NOMO-1 treated with DMSO at 0.1 percent for 48 hours (cell line): Measurements from ENCODE around the gene DNAJC13.
A peak's percentile ranks its signal among the peaks of the same experiment; 100 is the strongest.

Experiments used
- DNase-seq: peaks from one replicate; lab custom pipeline; 2025; ENCODE audit not compliant: unreplicated experiment; lab: John Stamatoyannopoulos, UW

DNAJC13 gene

DNA sequence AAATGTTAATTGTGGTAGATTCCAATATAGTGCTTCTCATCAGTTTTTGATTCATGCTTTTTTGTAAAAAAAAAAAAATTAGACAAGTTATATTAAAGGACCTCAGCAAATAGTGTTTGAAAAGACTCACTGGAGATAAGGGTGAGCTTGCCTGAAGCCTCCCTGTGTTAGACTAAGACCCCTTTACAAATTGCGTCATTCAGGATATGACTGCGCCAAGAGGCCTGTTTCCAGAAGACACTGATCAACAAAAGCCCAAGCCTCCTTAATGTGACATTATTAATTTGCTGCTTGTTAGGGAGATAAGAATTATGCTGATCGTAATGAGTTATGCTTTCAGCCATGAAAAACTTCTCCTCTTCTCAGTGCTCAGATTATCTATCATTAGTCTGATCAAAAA is 13.0 kb upstream of the DNAJC13 start:
- no peak for DNase-seq

DNA sequence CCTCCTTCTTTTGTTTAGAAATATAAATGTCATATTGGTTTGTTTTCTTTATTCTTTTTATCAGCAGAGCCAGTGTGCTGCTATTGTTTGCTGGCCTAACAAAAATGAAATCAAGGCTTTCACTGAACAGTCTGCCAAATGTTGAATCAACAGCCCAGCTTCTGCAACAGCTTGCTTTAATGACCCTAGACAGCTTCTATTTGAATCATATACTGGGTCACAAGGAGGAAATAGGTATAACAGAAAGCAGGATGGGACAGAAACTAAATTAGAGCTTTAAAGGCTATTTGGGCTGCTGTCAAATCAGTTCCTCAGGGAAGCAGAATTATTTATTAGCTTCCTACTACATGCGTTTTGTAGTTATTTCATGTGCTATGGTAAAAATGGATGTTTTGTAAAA is 12.1 kb upstream of the DNAJC13 start:
- peak; percentile 37 for DNase-seq

DNA sequence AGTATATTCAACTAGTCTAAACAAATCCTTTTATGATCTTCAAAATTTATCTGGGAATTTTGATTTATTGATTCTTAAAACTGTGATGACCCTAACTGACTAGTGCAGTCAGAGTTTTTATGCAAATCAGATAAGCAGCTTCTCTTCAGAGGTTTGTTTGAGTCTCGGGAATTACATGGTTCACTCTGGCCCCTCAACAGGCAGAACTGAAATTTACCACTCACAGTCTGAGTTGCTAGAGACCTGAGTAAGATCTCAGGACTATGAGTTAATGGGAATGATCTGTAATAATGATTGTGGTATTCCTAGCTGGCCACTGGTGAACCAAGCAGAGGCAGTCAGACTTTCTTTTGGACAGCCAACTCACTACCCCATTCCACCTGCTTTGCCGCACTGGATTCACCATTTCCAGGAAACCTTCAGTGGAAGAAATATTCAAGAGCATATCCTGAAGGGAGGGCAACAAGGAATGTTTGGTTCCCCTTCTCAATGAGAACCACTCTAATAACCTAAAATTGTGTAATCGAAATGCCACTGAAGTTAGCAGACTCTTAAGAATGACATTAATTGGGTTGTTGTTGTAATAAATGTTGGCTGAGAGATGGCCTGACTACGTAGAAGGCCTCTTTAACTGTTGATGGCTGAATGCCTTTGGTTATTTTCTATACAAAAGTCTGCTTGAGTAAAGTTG is 11.5 kb upstream of the DNAJC13 start:
- peak; percentile 30 for DNase-seq

DNA sequence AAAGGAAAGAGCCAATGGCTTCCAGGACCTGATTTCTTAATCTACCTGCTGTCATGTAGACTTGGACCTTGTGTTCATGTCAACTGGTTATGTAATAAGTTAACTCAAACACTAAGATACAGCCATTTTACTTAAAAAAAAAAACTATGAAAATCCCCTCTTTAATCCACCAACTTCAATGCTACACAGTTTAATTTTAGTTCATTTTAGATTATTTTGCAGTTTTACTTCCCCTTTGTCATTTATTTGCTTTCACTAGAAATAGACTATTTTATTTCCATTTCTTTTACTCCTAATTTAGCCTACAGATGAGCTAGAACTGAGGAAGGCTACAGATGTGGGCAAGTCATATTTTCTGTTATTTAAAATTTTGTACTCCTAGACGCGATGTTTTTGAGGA is 10.7 kb upstream of the DNAJC13 start:
- no peak for DNase-seq

DNA sequence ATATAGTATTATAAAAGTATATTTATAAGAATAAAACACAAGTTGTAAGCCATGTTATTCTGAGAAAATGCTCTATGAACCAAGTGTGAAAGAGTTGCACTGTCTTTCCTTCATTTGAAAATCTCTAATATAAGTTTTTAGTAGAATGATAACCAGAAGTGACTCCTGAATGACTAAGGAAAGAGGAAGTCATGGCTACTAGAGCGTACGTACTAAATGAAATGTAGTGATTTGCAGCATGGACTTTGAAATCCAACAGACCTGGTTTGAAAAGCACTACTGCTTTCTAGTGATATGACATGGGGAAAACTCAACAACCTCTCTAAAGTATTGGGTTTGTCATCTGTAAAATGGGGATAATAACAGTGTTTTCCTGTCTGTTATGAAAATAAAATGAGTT is 10.3 kb upstream of the DNAJC13 start:
- DNase-seq = peak; percentile 87

DNA sequence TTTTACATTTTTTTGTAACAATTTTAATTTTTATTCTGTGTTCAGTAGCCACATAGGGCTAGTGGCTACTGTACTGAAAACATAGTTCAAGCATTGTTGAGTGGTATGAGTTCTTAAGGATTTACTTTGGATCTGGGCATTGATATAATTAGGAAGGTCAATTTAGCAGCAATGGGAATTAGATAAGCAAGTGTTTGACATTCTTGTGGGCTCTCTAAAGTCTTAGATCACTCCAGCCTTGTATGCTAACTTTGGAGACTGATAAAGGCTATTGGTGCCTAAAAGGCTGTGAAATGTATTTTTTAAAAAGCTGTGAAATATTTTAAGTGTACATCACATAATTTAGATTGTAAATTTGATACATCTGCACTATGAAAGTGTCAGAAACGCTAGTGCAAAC is 2.5 kb upstream of the DNAJC13 start:
- DNase-seq = no peak

DNA sequence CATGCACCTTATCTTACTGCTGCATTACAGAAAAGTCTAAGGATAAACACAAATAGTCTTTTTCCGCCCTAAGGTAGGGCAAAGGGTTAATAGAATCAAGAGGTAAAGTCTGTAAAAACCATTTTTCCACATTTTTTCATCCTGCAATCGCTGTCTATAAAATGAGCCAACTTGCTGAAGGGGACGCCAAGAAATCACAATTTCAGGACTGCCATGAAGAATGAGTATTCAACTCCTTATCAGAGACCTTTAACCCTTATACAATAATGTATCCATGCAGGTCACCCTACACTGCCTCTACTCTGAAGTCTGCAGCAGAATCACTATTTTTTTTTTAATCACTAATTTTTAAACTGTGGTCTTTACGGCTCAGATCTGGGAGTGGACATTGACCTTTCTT is 1.1 kb upstream of the DNAJC13 start:
- no peak for DNase-seq

DNA sequence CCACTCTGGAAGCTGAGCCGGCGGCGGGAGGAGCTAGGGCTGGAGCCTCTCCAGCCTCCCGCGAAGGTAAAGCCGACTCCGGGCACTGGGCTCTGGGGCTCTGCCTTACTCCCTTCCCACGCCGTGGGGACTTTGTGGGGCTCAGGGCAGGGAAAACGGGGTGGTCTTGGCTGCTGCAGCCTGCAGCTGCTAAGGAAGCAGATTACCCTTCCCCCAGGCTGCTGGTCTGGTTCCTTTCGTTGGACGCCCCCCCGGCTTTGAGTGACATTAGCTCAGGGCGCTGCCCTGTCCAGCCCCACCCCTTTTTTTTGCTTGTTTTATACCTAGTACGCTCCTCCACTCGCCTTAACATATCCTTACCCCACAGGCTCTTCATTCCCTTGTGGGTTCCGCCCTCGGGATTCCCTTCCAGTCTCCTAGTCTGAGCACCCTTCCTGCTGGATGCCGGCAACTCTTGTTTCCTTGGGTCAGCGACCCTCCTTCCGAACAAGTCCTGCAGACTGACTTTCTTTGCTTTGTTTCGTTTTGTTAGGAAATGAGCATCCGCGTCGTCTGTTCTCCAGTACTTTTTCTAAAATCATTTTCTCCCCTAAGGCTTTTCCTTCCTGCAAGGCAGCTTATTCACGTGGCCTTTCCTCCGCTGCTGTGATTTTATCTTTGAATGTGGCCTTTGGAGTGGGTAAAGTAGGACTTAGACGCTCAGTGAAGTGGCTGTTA is 551 bp downstream of the DNAJC13 start:
- peak; percentile 76 for DNase-seq

DNA sequence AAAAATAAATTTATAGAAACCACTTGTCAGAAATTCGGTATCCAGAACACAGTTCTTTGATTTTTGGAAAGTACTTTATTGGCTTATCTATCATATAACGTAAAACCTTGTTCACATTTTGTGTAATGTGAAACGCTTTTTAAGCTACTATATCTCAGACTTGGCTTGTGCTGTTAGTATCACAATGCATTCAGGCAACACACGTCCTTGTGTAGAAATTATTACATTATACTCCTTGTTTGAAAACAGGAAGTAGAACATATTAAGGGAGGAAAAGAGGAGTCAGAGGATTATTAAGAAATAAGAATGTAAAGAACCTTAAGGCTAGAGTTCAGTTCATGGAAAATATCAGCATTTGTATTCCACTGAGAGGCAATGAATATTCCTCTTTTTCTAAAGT is 1.6 kb downstream of the DNAJC13 start:
- DNase-seq = peak; percentile 72

DNA sequence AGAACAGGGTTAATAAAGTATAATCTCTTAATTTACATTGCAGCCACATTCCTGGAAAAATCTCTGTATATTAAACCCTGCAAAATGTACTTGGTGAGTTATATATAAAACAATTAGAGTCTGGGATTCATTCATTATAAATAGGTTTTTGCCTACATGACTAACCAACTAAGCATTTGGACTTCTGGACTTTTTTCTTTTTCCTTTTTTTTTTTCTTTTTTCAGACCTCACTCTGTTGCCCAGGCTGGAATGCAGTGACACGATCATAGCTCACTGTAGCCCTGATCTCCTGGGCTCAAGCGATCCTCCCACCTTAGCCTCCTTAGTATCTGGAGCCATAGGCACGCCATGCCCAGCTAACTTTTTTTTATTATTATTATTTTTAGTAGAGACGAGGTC is 4.5 kb downstream of the DNAJC13 start:
- no peak for DNase-seq

DNA sequence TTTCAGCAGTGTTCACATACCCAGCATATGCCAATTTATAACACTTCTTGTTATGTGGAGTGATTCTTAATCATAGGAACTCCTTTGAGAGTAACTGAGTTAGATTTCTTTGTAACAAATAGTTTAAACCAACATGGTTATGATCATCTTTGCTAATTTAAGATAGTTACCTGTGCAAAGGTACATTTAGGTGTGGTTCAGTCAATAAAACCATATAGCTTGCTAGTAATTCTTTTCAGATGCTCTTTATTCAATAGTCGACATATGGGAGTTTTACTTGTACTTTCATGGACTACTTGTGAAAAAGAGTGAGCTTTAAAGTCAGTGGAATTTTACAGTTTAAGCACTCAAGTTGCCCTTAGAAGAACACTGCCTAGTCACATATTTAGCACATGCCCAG is 5.2 kb downstream of the DNAJC13 start:
- DNase-seq = no peak

DNA sequence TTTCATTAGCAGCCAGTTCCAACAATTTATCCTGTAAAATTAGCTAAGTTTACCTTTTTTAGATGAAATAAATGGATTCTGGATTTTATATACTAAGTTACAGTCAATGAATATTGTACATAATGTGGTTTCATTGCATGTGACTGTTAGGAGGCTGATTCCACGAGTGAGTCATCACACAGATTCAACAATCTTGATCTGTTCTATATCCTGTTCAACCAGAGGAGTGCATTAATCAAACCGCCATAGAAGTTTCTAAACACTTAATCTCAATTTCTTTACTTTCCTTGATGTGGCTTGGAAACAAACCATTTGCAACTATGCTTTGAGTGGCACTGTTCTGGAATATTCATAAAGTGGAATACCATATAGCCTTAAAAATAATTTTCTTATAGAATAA is 15.3 kb downstream of the DNAJC13 start:
- peak; percentile 42 for DNase-seq

DNA sequence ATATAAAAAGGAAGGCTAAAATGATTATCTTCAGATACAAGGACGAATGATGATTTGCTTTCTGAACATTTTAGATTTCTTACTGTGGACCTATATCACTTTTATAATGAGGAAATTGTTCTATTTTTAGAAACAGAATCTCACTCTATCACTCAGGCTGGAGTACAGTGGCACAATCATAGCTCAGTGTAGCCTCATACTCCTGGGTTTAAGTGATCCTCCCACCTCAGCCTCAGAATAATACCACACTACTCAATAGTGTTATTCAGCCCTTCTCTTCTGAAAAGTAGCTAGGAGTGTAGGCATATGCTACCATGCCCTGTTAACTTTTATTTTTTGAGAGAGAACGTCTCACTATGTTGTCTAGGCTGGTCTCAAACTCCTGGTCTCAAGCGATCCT is 15.8 kb downstream of the DNAJC13 start:
- no peak for DNase-seq

DNA sequence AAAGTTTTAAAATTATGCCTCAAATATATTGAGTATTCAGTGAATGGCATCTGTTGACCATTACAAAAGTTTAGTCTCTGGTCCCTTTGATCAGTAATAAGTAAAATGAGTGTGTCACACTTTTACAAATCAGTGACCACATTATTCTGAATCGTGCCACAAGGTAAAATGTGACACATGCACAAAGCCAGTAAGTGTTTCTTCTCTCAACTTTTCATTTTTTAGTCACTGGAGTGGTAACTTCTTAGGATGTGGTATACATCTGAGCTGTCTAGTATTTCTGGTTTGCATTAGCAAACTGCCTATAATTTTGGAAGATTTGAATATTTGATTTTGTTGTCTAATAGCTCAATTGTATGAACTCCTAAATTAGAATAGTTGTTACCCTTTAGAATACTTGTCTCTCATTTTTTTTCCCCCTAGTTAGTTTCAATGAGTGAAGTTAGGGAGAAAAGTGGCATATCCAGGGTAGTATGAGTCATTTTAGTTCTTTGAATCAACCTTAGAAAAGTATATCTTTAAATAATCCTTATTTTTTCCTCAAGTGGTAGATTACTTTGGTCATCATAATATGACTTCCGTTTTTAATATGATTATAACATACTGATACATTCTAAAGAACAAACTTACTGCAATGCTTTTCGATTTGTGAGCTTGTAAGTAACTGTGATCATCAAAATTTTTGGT is 18.1 kb downstream of the DNAJC13 start:
- DNase-seq = no peak

DNA sequence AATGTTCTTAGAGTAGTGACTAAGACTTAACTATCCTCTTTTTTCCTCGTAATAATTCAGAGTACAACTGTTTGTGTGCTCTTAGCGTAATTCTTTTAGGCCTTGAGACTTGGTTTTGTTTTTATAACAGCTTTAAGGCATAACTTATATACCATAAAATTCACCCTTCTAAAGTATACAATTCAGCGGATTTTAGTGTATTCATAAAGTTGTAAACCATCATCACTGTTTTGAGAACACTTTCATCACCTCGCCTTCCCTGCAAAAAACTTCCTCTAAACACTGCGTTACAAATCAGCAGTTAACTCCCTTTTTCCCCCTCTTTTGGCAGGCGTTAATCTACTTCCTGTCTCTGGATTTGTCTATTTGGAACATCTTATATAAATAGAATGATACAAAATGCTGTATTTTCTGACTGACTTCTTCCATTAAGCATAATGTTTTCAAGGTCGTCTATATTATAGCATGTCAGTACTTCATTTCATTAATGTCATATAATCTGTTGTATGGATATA is 18.7 kb downstream of the DNAJC13 start:
- DNase-seq = no peak

DNA sequence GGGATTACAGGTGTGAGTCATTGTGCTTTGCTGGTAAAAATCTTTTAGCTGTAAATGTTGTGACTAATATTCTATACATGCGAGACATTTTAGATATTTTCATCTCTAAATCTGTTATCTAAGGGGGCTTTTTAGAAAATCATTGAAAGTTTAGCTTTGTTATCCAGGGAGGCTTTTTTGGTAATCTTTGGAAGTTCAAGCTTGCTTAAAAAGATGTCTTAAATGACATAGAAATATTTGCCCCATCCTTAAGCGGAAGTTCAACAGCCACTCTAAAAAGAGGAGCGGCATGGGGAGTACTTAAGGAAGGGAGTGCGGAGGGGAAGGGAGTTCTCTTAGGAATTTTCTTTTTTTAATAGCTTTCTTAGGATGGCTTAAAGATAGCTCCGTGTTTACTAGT is 26.1 kb downstream of the DNAJC13 start:
- DNase-seq = no peak

DNA sequence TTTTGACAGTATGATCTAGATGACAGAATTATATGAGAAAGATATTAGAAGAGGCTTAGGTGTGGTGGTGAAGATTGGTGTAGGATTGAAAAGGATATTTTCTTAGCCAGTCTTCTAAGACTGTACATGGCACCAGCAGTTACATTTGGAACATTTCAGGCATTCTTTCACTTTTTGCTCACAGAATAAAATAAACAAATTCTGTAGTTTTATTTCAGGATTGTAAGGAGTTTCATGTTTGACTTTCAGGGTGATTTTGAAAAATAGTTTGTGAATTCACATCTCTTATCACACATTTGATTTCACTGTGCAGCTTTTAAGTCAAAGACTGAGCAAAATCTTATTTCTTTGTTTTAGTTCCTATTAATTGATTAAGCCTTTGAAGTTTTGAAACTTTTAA is 27.1 kb downstream of the DNAJC13 start:
- DNase-seq = no peak

DNA sequence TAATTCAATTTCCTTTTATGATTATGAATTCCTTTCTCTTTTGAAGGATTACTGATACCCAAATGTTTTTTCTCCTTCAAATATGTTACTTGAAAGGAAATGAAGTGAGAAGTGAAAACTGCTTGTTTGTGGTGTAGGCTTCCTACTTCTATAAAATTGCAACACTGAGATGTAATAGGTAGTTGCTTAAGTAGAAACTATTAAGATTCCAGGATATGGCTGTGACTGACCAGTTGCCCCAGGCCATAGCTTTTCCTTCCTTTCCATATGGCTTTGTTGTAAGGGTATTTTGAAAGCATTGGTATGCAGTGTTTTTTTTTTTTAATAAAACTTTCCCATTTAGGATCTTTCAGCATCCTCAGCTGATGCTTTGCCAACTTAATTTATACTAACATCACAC is 28.5 kb downstream of the DNAJC13 start:
- peak; percentile 90 for DNase-seq

DNA sequence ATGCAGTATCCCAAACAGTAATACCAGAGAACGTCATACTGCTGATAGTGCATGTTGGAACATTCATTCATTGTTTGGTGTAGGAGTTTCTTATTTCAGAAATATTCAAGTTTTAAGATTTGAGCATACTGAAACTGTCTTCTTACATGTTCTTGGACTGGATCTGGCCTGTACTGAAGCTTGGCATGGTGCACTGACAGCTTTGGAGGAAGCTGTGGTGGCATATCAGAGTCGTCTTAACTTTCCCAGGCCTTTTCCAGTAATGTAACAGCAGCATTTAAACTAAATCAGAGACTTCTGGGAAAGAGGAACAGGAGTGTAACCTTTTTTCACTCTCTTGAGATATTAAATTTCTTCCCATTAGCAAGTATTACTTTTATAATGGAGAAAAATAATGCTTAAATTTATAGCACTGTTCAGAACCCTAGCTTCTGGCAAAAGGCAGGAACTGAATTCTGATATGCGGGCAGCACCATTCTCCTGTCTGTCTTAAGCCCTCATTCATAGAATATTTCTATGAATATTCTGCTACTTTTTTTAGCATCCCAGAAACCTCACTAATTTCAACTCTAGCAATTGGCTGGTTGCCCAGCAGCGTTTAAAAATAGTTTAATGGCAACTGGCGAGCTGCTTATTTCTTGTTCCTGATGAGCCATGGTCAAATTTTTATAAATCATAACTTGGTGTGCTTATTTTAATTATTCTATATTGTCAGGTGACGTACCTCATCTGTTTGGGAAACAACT is 31.1 kb downstream of the DNAJC13 start:
- no peak for DNase-seq

DNA sequence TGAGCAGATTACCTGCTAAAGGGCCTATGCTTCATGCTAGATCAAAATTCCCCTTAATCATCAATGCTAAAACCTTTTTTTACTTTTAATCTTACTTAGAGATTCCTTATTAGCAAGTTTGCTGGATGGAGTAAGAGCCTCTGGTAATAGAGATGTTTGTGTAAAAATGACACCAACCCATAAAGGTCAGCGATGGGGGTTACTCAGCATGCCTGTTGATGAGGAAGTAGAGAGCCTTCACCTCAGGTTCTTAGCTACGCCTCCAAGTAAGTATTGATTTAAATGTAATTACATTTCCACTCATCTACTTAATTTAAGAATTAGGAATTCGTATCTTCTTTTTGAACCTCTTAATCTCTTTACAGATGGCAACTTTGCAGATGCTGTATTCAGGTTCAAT is 38.8 kb downstream of the DNAJC13 start:
- DNase-seq = peak; percentile 73

DNA sequence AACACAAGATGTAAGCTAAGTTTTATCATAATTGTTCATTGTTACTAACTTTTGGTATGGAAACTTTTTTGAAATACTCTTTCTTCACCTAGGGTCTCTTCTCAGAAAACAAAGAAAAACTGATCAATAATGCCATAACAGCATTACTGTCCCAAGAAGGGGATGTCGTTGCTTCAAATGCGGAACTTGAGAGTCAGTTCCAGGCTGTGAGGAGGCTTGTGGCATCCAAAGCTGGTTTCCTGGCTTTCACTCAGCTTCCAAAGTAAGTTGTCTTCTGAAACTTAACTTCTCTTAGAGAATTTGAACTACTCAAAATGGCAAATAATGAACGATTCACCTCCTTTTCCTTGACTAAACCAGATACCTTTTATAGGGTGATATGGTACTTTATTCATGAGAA is 39.3 kb downstream of the DNAJC13 start:
- peak; percentile 58 for DNase-seq
